MM.1S (cell line): ENCODE measurements around the gene BSDC1.

ENCODE experiments used
- DNase-seq: peaks from one replicate; pipeline ENCODE4 v3.0.0-alpha.2; 2015
- H2AFZ ChIP-seq: fragments of 300-600 bp; sonication (generic); 2 replicates; pipeline ENCODE4 v1.6.0; 2016; ENCODE audit warnings: antibody characterized with exemption, low read length
- H3F3A ChIP-seq: fragments of 300-600 bp; sonication (generic); 2 replicates; pipeline ENCODE4 v1.6.1; 2016; ENCODE audit warnings: mild to moderate bottlenecking, antibody characterized with exemption, low read length, moderate library complexity, mixed read lengths; ENCODE audit not compliant: insufficient read depth
- H3K27ac ChIP-seq: fragments of 300-600 bp; sonication (generic); 2 replicates; pipeline ENCODE4 v1.5.1; 2016; ENCODE audit warnings: mild to moderate bottlenecking, low read length
- H3K27me3 ChIP-seq: fragments of 300-600 bp; sonication (generic); replicated peaks from 2 replicates; pipeline ENCODE4 v1.6.0; 2016; ENCODE audit warnings: low read length; ENCODE audit not compliant: insufficient read depth
- H3K36me3 ChIP-seq: fragments of 300-600 bp; sonication (generic); replicated peaks from 2 replicates; pipeline ENCODE4 v1.6.1; 2016; ENCODE audit warnings: mild to moderate bottlenecking, low read length, mixed read lengths; ENCODE audit not compliant: insufficient read depth
- H3K4me1 ChIP-seq: fragments of 300-600 bp; sonication (generic); 2 replicates; pipeline ENCODE4 v1.6.1; 2016; ENCODE audit warnings: low read length, mixed read lengths
- H3K4me2 ChIP-seq: fragments of 300-600 bp; sonication (generic); 2 replicates; pipeline ENCODE4 v1.6.0; 2016; ENCODE audit warnings: low read depth, low read length
- H3K4me3 ChIP-seq: fragments of 300-600 bp; sonication (generic); 2 replicates; pipeline ENCODE4 v1.5.1; 2016; ENCODE audit warnings: low read length, mixed read lengths
- H3K79me2 ChIP-seq: fragments of 300-600 bp; sonication (generic); 2 replicates; pipeline ENCODE4 v1.6.1; 2016; ENCODE audit warnings: mixed run types, low read length, mixed read lengths
- H3K9ac ChIP-seq: fragments of 300-600 bp; sonication (generic); 2 replicates; pipeline ENCODE4 v1.6.1; 2016; ENCODE audit warnings: low read length, mixed read lengths
- H3K9me2 ChIP-seq: fragments of 300-600 bp; sonication (generic); replicated peaks from 2 replicates; pipeline ENCODE4 v1.6.1; 2016; ENCODE audit warnings: mild to moderate bottlenecking, low read length, mixed read lengths; ENCODE audit not compliant: insufficient read depth
- H3K9me3 ChIP-seq: fragments of 300-600 bp; sonication (generic); replicated peaks from 2 replicates; pipeline ENCODE4 v1.6.1; 2016; ENCODE audit warnings: mild to moderate bottlenecking, low read length, mixed read lengths; ENCODE audit not compliant: insufficient read depth
- H4K20me1 ChIP-seq: fragments of 300-600 bp; sonication (generic); 2 replicates; pipeline ENCODE4 v1.6.1; 2016; ENCODE audit warnings: mild to moderate bottlenecking, low read length, moderate library complexity, mixed read lengths; ENCODE audit not compliant: insufficient read depth
- EZH2 ChIP-seq: fragments of 300-600 bp; sonication (generic); optimal IDR thresholded peaks from 2 replicates; pipeline ENCODE3; 2017; ENCODE audit warnings: low read depth, mild to moderate bottlenecking, antibody characterized with exemption, low read length, mixed read lengths
- EZH2phosphoT487 ChIP-seq: fragments of 300-600 bp; sonication (generic); IDR thresholded peaks from 2 replicates; pipeline ENCODE4 v1.6.1; 2018; ENCODE audit warnings: antibody characterized with exemption, low read length
- TF ChIP-seq, protein P1 (sequence below): fragments of 300-600 bp; sonication (generic); IDR thresholded peaks from 2 replicates; pipeline ENCODE4 v1.5.1; 2016; ENCODE audit warnings: antibody characterized with exemption, low read length, mixed read lengths

The BSDC1 gene

DNA sequence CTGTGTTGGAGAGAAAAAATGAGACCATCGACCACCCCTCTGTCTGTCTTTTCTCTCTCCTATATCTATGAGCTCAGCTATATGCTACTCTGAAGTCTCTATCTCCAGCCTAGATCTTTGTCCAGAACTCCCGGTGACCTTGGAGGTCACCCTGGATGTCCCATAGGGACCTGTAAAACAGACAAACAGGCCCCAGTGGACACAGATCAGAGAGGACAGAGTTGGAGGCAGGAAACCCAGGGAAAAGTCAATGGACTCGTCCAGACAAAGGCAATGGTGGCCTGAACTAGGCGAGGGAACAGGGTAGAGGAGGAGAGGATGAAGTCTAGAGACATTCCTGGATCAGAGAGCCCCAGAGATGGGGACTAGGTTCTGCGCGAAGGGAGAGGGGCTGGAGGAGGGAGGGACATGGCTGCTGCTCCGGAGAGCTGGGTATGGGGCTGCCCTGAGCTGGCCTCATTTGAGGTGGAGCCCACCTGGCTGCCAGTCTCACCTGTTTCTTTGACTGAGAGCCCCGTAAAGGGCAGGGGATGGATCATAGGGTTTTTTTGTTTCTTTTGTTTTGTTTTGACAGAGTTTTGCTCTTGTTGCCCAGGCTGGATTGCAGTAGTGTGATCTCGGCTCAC is 47.6 kb downstream of the BSDC1 start:
- Histone ChIP-seq H3K27ac (no peak overlapping the region), H3K9ac (no peak overlapping the region), H4K20me1 (no peaks in the 10 kb centered on the region), H3K4me1 (peaks cover 10% of the 10 kb centered on the region), H3K9me2 (no peaks in the 10 kb centered on the region), H3K79me2 (no peaks in the 10 kb centered on the region), H3K27me3 (no peaks in the 10 kb centered on the region), H3K9me3 (no peaks in the 10 kb centered on the region), H3K4me2 (no peak overlapping the region), H3F3A (peaks cover 7% of the 10 kb centered on the region; the same call in 1 of the 2 replicates), H3K4me3 (no peak overlapping the region), H3K36me3 (no peaks in the 10 kb centered on the region), H2AFZ (no peak overlapping the region)
- no peak for TF ChIP-seq EZH2
- no peak for TF ChIP-seq EZH2phosphoT487
- TF ChIP-seq, protein P1, sequence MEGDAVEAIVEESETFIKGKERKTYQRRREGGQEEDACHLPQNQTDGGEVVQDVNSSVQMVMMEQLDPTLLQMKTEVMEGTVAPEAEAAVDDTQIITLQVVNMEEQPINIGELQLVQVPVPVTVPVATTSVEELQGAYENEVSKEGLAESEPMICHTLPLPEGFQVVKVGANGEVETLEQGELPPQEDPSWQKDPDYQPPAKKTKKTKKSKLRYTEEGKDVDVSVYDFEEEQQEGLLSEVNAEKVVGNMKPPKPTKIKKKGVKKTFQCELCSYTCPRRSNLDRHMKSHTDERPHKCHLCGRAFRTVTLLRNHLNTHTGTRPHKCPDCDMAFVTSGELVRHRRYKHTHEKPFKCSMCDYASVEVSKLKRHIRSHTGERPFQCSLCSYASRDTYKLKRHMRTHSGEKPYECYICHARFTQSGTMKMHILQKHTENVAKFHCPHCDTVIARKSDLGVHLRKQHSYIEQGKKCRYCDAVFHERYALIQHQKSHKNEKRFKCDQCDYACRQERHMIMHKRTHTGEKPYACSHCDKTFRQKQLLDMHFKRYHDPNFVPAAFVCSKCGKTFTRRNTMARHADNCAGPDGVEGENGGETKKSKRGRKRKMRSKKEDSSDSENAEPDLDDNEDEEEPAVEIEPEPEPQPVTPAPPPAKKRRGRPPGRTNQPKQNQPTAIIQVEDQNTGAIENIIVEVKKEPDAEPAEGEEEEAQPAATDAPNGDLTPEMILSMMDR: no peak
- DNase-seq: no peak

DNA sequence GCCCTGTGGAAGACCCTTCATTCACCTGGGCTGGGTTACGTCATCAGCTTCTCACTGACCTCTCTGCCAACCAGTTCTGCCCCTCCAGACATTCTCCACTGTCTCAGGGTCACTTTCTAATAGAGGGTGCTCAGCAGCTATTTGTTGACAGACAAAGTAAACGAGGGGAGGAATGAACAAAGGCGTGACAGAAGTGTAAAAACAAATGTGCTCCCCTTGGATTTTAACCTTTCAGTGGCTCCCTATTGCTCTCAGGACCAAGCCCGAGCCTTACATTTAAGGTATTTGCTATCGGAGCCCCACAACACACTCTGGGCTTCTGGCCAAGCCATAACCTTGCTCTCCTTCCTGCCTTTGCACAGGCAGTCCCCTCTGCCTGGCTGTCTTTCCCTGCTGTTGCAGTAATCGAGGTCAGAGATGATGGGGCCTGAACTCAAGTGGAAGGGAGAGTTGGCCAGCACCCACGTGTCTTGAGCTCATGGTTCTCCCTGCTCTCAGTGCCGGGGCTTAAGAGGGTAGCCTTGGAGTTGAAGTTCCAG is 48.9 kb downstream of the BSDC1 start:
- Histone ChIP-seq H3K4me1 (peaks cover 6% of the 10 kb centered on the region; the same call in 1 of the 2 replicates), H3F3A (0 out of 2 replicates have a peak, but pooled peaks cover under 1% of the 10 kb centered on the region), H3K4me2 (no peak overlapping the region), H3K79me2 (no peaks in the 10 kb centered on the region), H3K27me3 (no peaks in the 10 kb centered on the region), H3K36me3 (no peaks in the 10 kb centered on the region), H4K20me1 (no peaks in the 10 kb centered on the region), H3K9ac (no peak overlapping the region), H2AFZ (no peak overlapping the region), H3K27ac (no peak overlapping the region), H3K4me3 (no peak overlapping the region), H3K9me2 (no peaks in the 10 kb centered on the region), H3K9me3 (no peaks in the 10 kb centered on the region)
- DNase-seq: no peak
- TF ChIP-seq, protein P1: no peak
- TF ChIP-seq EZH2phosphoT487 (no peak), EZH2 (no peak)

DNA sequence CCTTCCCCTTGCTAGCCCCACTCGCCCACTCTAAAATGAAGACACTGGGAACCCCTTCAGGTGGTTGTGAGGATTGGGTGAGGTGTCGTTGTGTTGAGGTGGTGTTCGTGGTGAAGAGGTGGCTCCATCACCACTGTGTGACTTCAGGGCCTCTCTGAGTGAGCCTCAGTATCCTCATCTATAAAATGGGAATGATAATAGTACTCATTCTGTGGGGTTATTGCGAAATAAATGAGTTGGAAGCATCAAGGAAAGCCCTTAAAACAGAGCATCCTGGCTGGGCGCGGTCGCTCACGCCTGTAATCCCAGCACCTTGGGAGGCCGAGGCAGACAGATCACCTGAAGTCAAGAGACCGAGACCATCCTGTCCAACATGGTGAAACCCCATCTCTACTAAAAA is 51.5 kb downstream of the BSDC1 start:
- Histone ChIP-seq H2AFZ (no peak overlapping the region), H3K4me2 (no peak overlapping the region), H3K4me1 (peaks cover 17% of the 10 kb centered on the region)

More for the DNA sequence above, 51.5 kb downstream of the BSDC1 start:
- no peak for TF ChIP-seq EZH2phosphoT487
- no peak for TF ChIP-seq EZH2
- TF ChIP-seq, protein P1: no peak
- H3F3A ChIP-seq: peaks cover 5% of the 10 kb centered on the region; the same call in 1 of the 2 replicates
- H3K79me2 ChIP-seq: no peaks in the 10 kb centered on the region
- DNase-seq: no peak
- no peak overlapping the region for H3K4me3 ChIP-seq
- H3K9ac ChIP-seq: no peak overlapping the region
- H3K9me2 ChIP-seq: no peaks in the 10 kb centered on the region
- no peaks in the 10 kb centered on the region for H3K27me3 ChIP-seq
- H3K27ac ChIP-seq: no peak overlapping the region
- no peaks in the 10 kb centered on the region for H3K9me3 ChIP-seq
- no peaks in the 10 kb centered on the region for H3K36me3 ChIP-seq
- no peaks in the 10 kb centered on the region for H4K20me1 ChIP-seq
